Colon (tissue), 2 donors: ENCODE results near the gene CUX1.
"Not testable (repeated sequence)": the region's sequence is repeated elsewhere in the genome, so short reads cannot be mapped to it uniquely, and the experiment has no call there.

ENCODE experiments used
- FAIRE-seq: peaks from 2 replicates; lab custom pipeline; 2012; peaks lifted over from hg19 to GRCh38; lab: Jason Lieb, UNC
- donor health status: control.
- donor health status: control.

The CUX1 gene

GRCh38 chr7:101985057-101985902 lies 167.9 kb downstream of the CUX1 start:
- no peak for FAIRE-seq

- FAIRE-seq = no peak
Observed at GRCh38 chr7:101985903-101986734, 168.7 kb downstream of the CUX1 start.

GRCh38 chr7:101987494-101987893 lies 170.1 kb downstream of the CUX1 start:
- no peak for FAIRE-seq

GRCh38 chr7:101988060-101988459 lies 170.6 kb downstream of the CUX1 start:
- FAIRE-seq = not testable (repeated sequence)

- FAIRE-seq = no peak
Observed at GRCh38 chr7:101988513-101988912, 171.1 kb downstream of the CUX1 start.

- FAIRE-seq = no peak
Observed at GRCh38 chr7:101989101-101989500, 171.7 kb downstream of the CUX1 start.

- FAIRE-seq = no peak
Observed at GRCh38 chr7:101990811-101991418, 173.5 kb downstream of the CUX1 start.

GRCh38 chr7:101991860-101992259 lies 174.4 kb downstream of the CUX1 start:
- FAIRE-seq = no peak

- no peak for FAIRE-seq
Observed at GRCh38 chr7:101993311-101993710, 175.9 kb downstream of the CUX1 start.

GRCh38 chr7:101995121-101995520 lies 177.7 kb downstream of the CUX1 start:
- no peak for FAIRE-seq

- FAIRE-seq = no peak
Observed at GRCh38 chr7:101996131-101996691, 178.8 kb downstream of the CUX1 start.

GRCh38 chr7:101996876-101997275 lies 179.4 kb downstream of the CUX1 start:
- FAIRE-seq = no peak

GRCh38 chr7:101998029-101998905 lies 180.8 kb downstream of the CUX1 start:
- no peak for FAIRE-seq

GRCh38 chr7:101998906-101999240 lies 181.4 kb downstream of the CUX1 start:
- FAIRE-seq = no peak

GRCh38 chr7:101999393-101999792 lies 182.0 kb downstream of the CUX1 start:
- FAIRE-seq = no peak

- FAIRE-seq = no peak
Observed at GRCh38 chr7:102000123-102000522, 182.7 kb downstream of the CUX1 start.

- no peak for FAIRE-seq
Observed at GRCh38 chr7:102004229-102004628, 186.8 kb downstream of the CUX1 start.

- FAIRE-seq = no peak
Observed at GRCh38 chr7:102004848-102005247, 187.4 kb downstream of the CUX1 start.

- no peak for FAIRE-seq
Observed at GRCh38 chr7:102005933-102006480, 188.6 kb downstream of the CUX1 start.

GRCh38 chr7:102006695-102007094 lies 189.3 kb downstream of the CUX1 start:
- no peak for FAIRE-seq

- no peak for FAIRE-seq
Observed at GRCh38 chr7:102008535-102009262, 191.3 kb downstream of the CUX1 start.
